Measurements from ENCODE around the gene TUFM. TPM values are rescaled to one million over a fixed set of nuclear protein-coding genes. Genes with fewer than 3 reads are reported as not detected.
A peak's percentile ranks its signal among the peaks of the same experiment; 100 is the strongest.

Gene TUFM
- total RNA-seq, 2 donors from 2014 or later = 235 to 315 TPM

DNA sequence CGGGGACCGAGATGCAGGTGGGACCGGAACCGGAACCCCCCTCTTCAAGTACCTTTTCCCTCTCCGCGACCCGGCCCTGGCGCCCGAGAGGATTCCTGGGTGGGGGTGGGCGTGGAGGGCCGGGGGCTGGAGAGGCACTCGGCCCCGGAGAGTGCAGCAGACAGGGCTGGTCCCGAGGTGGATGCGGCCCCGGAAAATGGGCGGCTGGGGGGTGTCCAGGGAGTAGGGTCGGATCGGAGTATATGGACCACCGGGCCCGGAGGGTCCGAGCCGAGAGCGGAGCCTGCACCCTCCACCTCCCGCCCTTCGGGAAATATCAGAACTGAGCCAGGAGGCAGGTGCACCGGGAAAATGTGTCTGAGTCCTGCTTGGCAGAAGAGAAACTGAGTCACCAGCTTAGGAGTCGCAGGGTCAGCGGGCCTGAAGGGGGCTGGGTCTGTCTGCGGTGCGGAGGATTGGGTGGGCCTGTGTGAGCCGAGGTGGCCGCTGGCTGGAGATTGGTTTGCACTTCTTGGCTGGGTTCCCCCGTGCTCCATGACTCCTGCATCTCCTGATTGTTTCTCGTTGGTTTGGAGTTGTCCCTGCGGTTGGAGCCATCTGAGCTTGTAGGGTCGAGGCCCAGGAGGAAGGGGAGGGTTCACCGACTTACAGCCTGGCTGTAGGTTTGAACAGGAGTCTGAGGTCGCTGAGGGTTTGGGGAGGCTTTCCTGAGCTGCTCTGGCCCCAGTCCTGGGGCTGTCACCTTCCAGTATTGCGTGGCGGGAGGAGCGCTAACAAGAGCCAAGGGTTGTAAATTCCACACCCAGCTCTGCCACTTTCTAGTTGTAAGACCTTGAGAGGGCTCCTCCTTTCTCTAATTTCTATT is 18.0 kb upstream of the TUFM start:
- ATAC-seq (peak in 1 of 2 donors; percentile 33), DNase-seq (ENCODE audit: low spot score in 2 of 2) (no peak)
- Mint-ChIP-seq H3K27ac (peak overlapping the region; percentile 94 to 96), H3K9me3 (no peaks in the 10 kb centered on the region), H3K36me3 (peaks cover 8 to 12% of the 10 kb centered on the region in 2 donors)

DNA sequence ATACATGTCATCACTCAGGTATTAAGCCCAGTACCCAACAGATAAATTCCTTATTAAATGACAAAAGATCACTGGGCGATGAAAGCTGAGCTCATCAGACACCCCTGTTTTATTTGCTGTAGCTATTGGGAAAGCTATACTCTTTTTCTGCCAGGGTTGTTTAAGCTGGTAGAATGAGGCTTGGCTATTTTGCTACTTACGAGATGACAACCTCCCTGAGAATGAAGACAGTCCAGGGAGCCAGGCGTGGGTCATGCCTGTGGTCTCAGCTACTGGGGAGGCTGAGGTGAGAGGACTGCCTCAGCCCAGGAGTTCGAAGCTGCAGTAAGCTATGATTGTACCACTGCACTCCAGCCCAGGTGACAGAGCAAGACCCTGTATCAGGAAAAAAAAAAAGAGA is 13.2 kb upstream of the TUFM start:
- Mint-ChIP-seq H3K27ac (peak overlapping the region in 1 of 2 donors; percentile 90), H3K36me3 (peaks cover 8 to 12% of the 10 kb centered on the region in 2 donors), H3K9me3 (no peaks in the 10 kb centered on the region)
- ATAC-seq = no peak
- no peak for DNase-seq (ENCODE audit: low spot score in 2 of 2)

DNA sequence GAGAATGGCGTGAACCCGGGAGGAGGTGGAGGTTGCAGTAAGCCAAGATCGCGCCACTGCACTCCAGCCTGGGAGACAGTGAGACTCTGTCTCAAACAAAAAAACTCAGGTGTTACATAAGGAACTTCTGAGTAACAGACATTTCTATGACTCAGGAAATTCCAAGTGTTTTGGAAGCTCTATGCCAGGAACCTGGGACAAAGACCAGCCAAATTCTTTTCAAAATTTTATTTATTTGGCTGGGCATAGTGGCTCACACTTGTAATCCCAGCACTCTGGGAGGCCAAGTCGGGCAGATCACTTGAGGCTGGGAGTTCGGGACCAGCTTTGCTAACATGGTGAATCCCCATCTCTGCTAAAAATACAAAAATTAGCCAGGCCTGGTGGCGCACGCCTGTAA is 12.3 kb upstream of the TUFM start:
- peaks cover 7 to 11% of the 10 kb centered on the region in 2 donors for H3K36me3 Mint-ChIP-seq
- no peak overlapping the region for H3K27ac Mint-ChIP-seq
- DNase-seq (ENCODE audit: low spot score in 2 of 2) (no peak), ATAC-seq (no peak)
- H3K9me3 Mint-ChIP-seq = no peaks in the 10 kb centered on the region

DNA sequence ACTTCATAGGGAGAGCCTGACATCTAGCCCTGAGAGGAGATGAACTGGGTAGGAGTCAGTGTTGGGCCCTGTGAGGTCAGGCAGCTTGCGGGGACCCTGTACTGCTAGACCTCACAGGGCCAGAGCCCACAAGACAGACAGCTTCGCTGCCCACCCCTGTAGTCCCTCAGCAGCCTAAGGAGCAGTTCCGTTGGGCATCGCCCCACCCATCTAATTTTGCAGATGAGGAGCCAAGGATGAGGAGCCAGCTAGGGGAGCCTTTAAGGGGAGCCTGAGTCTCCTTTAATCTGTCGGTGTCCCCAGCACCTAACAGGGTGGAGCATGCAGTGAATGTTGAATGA is 755 bp upstream of the TUFM start:
- Mint-ChIP-seq H3K27ac (peak overlapping the region; percentile 95 to 99), H3K36me3 (peaks cover 26 to 30% of the 10 kb centered on the region in 2 donors)
- no peak for DNase-seq (ENCODE audit: low spot score in 2 of 2)

DNA sequence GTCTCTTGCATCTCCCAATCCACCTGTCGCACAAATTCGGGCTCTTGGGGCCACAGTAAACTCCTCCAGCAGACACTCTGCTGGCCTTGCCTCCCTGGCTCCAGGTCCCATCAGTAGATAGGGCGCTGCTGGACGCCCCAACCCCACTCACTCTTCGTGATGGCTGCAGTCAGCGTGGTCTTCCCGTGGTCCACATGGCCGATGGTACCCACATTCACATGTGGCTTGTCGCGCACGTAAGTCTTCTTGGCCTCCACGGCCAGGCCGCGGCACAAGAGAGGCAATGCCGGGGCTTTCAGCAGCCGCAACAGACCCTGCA is 428 bp downstream of the TUFM start:
- H3K36me3 Mint-ChIP-seq = peaks cover 26 to 30% of the 10 kb centered on the region in 2 donors
- ATAC-seq (peak in 1 of 2 donors; percentile 1), DNase-seq (ENCODE audit: low spot score in 2 of 2) (no peak)
- H3K9me3 Mint-ChIP-seq = no peaks in the 10 kb centered on the region
- peak overlapping the region; percentile 95 to 99 for H3K27ac Mint-ChIP-seq

More for the DNA sequence above, 755 bp upstream of the TUFM start:
- H3K9me3 Mint-ChIP-seq = no peaks in the 10 kb centered on the region
- ATAC-seq = peak in 1 of 2 donors; percentile 15

DNA sequence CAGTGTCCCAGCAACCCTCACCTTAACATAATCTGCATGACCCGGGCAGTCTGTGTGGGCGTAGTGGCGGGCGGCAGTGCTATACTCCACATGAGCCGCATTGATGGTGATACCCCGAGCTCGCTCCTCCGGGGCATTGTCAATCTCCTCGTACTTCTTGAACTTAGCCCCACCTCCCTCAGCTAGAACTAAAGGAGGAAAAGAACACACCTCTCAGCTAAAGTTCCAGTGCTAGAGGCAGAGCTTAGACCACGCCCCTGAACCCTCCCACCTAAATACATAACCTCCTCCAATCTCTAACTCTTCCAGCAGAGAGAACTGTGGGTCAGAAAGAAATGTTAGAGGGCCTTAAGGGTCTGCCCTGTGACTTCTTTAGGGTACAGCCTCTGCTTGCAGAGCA is 855 bp downstream of the TUFM start:
- no peaks in the 10 kb centered on the region for H3K9me3 Mint-ChIP-seq
- DNase-seq (ENCODE audit: low spot score in 2 of 2) = no peak
- H3K36me3 Mint-ChIP-seq = peaks cover 26 to 30% of the 10 kb centered on the region in 2 donors
- H3K27ac Mint-ChIP-seq = peak overlapping the region; percentile 95 to 99
- peak in 1 of 2 donors; percentile 12 for ATAC-seq

DNA sequence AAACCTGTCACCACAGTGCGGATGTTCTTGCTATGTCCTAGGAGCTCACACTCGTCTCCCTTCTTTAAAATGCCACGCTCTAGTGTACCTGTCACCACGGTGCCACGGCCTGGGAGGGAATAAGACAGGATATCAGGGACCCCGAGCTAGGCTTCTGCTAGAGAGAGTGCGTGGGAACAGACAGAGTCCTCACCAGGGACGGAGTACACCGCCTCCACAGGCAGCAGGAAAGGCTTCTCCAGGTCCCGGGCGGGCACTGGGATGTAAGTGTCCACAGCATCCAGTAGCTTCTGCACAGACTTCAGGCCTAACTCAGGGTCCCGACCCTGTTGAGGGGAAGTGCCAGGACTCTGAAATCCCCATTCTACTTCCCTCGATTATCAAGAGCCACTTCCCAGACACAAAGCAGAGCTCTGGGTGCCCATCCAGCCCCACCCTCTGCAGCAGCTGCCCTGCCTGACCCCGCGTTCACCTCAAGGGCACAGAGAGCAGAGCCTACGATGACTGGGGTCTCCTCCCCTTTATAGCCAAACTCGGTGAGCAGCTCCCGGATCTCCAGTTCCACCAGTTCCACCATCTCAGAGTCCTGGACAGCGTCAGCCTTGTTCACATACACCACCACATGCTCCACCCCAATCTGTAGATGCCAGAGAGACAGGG is 1.8 kb downstream of the TUFM start:
- DNase-seq (ENCODE audit: low spot score in 2 of 2) (no peak), ATAC-seq (no peak)
- no peaks in the 10 kb centered on the region for H3K9me3 Mint-ChIP-seq
- peaks cover 26 to 30% of the 10 kb centered on the region in 2 donors for H3K36me3 Mint-ChIP-seq
- peak overlapping the region; percentile 95 to 99 for H3K27ac Mint-ChIP-seq

DNA sequence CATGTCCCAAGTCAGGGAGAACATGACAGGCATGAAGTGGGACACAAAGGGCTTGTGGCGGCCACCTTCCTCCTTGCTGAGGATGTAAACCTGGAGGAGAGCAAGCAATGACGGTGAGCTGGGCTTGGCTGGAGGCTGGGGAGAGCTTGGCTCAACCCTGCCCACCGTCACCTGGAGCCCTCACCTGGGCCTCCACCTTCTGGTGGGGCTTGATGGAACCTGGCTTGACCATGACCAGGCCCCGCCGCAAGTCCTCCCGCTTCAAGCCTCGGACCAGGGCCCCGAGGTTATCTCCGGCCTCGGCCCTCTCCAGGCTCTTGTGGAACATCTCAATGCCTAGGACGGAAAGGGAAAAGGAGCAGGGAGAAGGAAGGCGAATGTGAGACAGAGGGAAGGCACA is 2.4 kb downstream of the TUFM start:
- H3K9me3 Mint-ChIP-seq = no peaks in the 10 kb centered on the region
- no peak for ATAC-seq
- peak overlapping the region in 1 of 2 donors; percentile 22 for H3K27ac Mint-ChIP-seq
- H3K36me3 Mint-ChIP-seq = peaks cover 28 to 30% of the 10 kb centered on the region in 2 donors
- DNase-seq (ENCODE audit: low spot score in 2 of 2) = no peak

DNA sequence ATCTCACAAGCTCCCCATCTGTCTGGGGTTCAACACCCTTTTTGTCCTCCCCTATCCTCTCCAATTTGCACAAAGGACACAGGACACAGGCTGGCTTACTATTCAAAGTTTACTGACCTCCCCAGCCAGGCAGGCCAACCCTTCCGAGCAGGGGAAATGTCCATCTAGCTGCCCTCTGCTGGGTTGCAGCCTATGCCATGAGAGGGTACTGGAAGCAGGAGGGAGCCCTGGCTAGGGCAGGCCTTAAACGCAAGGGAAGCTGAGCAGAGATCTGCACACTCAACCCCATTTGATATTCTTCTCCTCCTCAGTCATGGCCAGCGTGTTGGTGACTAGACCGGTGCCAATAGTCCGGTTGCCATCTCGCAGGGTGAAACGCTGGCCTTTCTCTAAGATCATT is 3.5 kb downstream of the TUFM start:
- peak overlapping the region; percentile 6 to 89 for H3K27ac Mint-ChIP-seq
- no peak for ATAC-seq
- DNase-seq (ENCODE audit: low spot score in 2 of 2) = no peak
- peaks cover 35 to 39% of the 10 kb centered on the region in 2 donors for H3K36me3 Mint-ChIP-seq
- H3K9me3 Mint-ChIP-seq = no peaks in the 10 kb centered on the region

DNA sequence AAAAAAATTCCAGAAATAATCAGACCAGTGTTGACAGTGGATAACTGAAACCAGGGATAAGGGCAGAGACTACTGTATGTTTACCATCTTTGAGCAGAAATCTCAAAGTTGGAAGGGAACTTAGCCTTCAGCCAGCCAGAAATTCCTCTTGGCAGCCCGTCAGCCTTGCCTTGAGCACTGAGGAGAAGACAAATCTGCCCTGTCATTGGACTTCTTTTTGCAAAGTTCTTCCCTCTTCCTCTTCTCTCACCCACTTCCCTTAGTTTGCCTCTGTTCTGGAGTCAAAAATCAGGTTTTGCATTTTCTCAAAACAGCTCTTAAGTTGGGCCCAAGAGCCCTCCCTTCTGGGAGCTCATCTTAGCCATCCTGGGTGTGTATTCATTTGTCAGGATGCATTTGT is 6.2 kb downstream of the TUFM start:
- ATAC-seq (no peak), DNase-seq (ENCODE audit: low spot score in 2 of 2) (no peak)
- H3K27ac Mint-ChIP-seq = peak overlapping the region in 1 of 2 donors; percentile 56
- H3K36me3 Mint-ChIP-seq = peaks cover 20 to 25% of the 10 kb centered on the region in 2 donors
- no peaks in the 10 kb centered on the region for H3K9me3 Mint-ChIP-seq

DNA sequence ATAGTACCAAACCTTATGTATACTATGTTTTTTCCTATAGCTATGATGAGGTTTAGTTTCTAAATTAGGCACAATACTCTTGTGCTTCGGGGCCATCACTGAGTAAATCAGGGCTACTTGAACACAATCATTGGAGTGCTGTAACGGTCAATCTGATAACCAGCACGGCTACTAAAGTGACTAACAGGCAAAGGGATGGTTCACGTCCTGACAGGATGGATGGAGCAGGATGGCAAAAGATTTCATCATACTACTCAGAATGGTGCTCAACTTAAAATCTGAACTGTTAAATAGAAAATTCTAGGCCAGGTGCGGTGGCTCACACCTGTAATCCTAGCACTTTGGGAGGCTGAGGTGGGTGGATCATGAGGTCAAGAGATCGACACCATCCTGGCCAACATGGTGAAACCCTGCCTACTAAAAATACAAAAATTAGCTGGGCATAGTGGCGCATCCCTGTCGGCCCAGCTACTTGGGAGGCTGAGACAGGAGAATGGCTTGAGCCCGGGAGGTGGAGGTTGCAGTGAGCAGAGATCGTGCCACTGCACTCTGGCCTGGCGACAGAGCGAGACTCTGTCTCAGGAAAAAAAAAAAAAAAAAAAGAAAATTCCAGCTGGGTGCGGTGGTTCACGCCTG is 7.0 kb downstream of the TUFM start:
- DNase-seq (ENCODE audit: low spot score in 2 of 2) (no peak), ATAC-seq (no peak)
- H3K27ac Mint-ChIP-seq = peak overlapping the region; percentile 74 to 78

DNA sequence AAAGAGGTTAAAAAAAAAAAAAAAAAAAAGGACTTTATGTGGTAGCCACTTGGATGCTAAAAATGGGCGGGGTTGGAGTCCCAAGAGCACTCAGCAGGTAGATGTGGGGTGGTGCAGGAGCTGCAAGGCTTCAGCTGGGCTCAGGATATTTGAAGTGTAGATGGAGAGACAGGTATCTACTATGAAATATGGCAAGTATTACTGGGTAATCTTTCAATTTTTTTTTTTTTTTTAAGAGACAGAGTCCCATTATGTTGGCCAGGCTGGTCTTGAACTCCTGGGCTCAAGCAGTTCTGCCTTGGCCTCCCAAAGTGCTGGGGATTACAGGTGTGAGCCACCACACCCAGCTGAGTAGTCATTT is 7.6 kb downstream of the TUFM start:
- Mint-ChIP-seq H3K9me3 (no peaks in the 10 kb centered on the region), H3K27ac (peak overlapping the region; percentile 78 to 86), H3K36me3 (peaks cover 21 to 29% of the 10 kb centered on the region in 2 donors)
- no peak for ATAC-seq
- DNase-seq (ENCODE audit: low spot score in 2 of 2) = no peak

More for the DNA sequence above, 7.0 kb downstream of the TUFM start:
- H3K9me3 Mint-ChIP-seq = no peaks in the 10 kb centered on the region
- peaks cover 17 to 25% of the 10 kb centered on the region in 2 donors for H3K36me3 Mint-ChIP-seq

DNA sequence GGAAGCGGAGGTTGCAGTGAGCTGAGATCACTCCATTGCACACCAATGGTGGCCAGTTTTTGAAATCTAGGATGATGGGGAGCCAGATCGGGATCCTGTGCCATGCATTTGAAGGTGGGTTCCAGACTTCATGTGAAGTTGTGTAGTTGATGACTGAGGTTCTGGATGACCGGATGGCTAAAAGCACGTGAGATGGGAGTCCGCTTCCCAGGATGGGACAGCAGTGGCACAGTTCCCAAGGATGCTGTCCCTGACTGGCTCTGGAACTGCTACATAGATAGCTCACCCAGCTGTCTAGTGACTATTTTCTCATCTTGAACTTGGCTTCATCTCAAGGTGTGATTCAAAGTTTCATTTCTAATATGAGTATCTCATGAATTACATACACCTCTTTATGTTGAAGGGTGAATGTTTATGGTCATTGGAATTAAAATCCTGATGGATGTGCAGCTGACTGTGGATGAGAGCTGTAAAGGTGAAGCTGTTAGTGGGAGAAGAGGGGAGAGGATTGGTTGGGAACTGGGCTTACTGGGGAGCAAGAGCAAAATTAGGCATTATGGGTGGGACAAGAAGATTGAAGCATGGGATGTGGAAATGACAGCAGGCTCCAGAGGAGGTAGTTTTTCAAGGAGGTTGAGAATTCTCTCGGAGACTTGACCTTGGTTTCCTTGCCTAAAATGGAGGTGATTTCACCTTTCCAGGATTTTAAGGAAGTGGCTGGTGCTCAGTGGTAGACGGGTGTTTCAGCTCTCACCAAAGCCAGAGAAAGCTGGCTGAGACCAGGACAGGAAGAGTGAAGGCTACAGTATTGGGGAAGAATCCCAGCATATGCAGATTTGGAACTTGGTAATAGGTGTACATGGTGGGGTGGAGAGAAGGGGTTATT is 8.2 kb downstream of the TUFM start:
- Mint-ChIP-seq H3K9me3 (no peaks in the 10 kb centered on the region), H3K36me3 (peaks cover 28 to 35% of the 10 kb centered on the region in 2 donors)

DNA sequence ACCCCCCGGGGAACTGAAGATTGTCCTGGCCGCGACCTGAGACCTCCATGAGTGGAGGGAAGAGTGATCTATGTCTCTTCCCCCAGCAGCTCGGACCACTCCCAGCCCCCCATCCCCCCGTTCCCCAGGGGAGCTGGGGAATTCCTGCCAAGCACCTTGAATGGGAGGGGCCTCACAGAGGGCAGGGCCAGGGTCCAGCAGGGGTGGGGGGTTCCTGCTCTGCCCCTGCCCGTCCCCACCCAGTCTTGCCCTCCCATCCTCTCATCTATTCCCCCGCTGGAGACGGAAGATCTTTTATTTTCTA is 9.4 kb downstream of the TUFM start:
- no peaks in the 10 kb centered on the region for H3K9me3 Mint-ChIP-seq
- H3K36me3 Mint-ChIP-seq = peaks cover 32 to 46% of the 10 kb centered on the region in 2 donors
- no peak for DNase-seq (ENCODE audit: low spot score in 2 of 2)
- no peak for ATAC-seq
- peak overlapping the region; percentile 15 to 33 for H3K27ac Mint-ChIP-seq

More for the DNA sequence above, 8.2 kb downstream of the TUFM start:
- peak; percentile 45 to 68 for ATAC-seq
- H3K27ac Mint-ChIP-seq = peak overlapping the region; percentile 78 to 86
- no peak for DNase-seq (ENCODE audit: low spot score in 2 of 2)

DNA sequence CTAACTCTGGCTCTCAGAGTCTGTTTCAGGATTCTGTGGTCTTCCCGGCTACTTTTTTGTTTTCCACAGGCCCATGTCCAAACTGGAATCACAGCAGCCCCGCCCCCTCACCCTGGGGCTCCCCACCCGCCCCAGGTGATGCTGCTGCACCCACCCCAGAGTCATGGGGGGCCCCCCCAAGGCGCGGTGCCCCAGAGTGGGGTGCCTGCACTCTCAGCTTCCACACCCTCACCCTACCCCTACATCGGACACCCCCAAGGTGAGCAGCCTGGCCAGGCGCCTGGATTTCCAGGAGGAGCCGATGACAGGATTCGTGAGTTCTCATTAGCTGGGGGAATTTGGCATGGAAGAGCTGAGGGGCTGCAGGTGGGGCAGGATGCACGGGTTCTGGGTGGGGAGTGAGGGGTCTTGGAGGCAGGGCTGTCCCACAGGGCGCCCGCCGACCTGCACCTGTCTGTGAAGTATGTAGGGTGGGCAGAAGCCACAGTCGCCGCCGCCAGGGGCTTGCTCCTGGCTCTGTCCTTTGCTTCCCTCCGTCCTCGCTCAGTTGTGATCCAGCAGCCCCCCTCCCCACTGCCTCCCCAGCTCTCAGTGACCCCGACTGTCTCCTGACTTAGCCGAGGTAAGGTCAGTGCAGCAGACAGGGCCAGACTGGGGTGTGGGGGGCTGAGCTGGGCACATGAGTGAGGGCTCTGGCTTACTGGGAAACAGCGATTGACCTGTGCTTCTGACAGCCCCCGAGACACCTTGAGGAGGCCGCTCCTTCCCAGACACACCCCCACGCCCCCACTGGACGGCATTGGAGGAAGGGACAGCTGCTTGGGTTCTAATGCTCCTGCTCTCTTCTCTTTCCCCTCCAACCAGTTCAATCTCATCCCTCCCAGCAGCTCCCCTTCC is 10.0 kb downstream of the TUFM start:
- Mint-ChIP-seq H3K27ac (peak overlapping the region; percentile 15 to 33), H3K9me3 (no peaks in the 10 kb centered on the region), H3K36me3 (peaks cover 32 to 47% of the 10 kb centered on the region in 2 donors)
- ATAC-seq (peak in 1 of 2 donors; percentile 6), DNase-seq (ENCODE audit: low spot score in 2 of 2) (no peak)

Measured in activated naive CD4-positive, alpha-beta T cell treated with anti-CD3 and anti-CD28 coated beads, Interleukin-2, amount 50 U/mL, for 72 hours (primary cell).